Ovary (tissue), 9 donors: ENCODE results near the gene CELF4. TPM values are rescaled to one million over a fixed set of nuclear protein-coding genes. Genes with fewer than 3 reads are reported as not detected.
A peak's percentile ranks its signal among the peaks of the same experiment; 100 is the strongest.

ENCODE experiments used
- DNase-seq, 5 donors: peaks; one replicate each; pipeline ENCODE4 v3.0.0-alpha.2; 2019 to 2020
- H3K27ac ChIP-seq, 2 donors: fragments of 200-600 bp; one replicate each; pipeline versions ENCODE4 v1.5.1 to v1.8.0; 2019 to 2022
- H3K27me3 ChIP-seq: fragments of 200-600 bp; one replicate; pipeline ENCODE4 v1.8.0; 2022
- H3K36me3 ChIP-seq: fragments of 200-600 bp; sonication (generic); one replicate; pipeline ENCODE4 v1.5.1; 2019
- H3K4me1 ChIP-seq: one replicate; pipeline ENCODE4 v1.8.1; 2013; ENCODE audit warnings: mild to moderate bottlenecking, moderate library complexity; ENCODE audit not compliant: insufficient read depth
- H3K4me3 ChIP-seq: fragments of 200-600 bp; sonication (generic); one replicate; pipeline ENCODE4 v1.5.1; 2017
- H3K9me3 ChIP-seq, 2 donors: fragments of 200-600 bp in 1 of 2; sonication (generic) in 1 of 2; one replicate each; pipeline versions ENCODE4 v1.5.1 to v1.8.1; 2013 to 2019; ENCODE audit warnings: mild to moderate bottlenecking in 1 of 2, moderate library complexity in 1 of 2
- EP300 ChIP-seq: sonication (generic); formaldehyde crosslinking; IDR thresholded peaks from one replicate; pipeline ENCODE4 v1.6.1; 2017; ENCODE audit warnings: antibody characterized with exemption
- POLR2A ChIP-seq: fragments of 450-650 bp; IDR thresholded peaks from one replicate; pipeline ENCODE4 v1.6.1; 2017; ENCODE audit warnings: antibody characterized with exemption, mild to moderate bottlenecking, moderate library complexity
- whole genome bisulfite sequencing, 3 donors: extraction: QIAGEN DNeasy Blood & Tissue Kit in 1 of 3; methylation state at CpG; one replicate each; pipeline versions ENCODE4 v1.1.5 to v1.1.7; 2013 to 2017; 5-methylcytosine and 5-hydroxymethylcytosine counted together
- intact Hi-C, 4 donors: fragments of 100-400 bp; cut with DNase I; formaldehyde crosslinking; loops; one replicate each; pipeline versions ENCODE4 v1.11.0 to v1.15.1; 2022 to 2023
- polyA plus RNA-seq, 2 donors: library from polyadenylated mRNA; stranded (reverse); fragments of 200-250 nt in 1 of 2; fragments of 350-450 nt in 1 of 2; fragmentation: Illumina TruSeq in 1 of 2; extraction: RNeasy Lipid Tissue Mini Kit (QIAGEN cat#74804) in 1 of 2; gene quantifications; one replicate each; pipeline ENCODE4 v1.2.3, GENCODE V29; 2013 to 2014
- total RNA-seq, 7 donors: library from RNA; depleted of rRNA in 2 of 7; stranded (reverse); fragments of >200 nt in 2 of 7; fragmentation: NEBNext Ultra II Directional in 3 of 7; extraction: Animal tissue kit (Norgen Biotek cat#: 25700) in 3 of 7; gene quantifications; one replicate each; pipeline versions ENCODE4 v1.1.0 to v1.2.4, GENCODE V29; 2016 to 2023
- TF ChIP-seq, protein P1 (sequence below), 3 donors: fragments of 450-650 bp in 2 of 3; fragments of 200-600 bp in 1 of 3; IDR thresholded peaks; one replicate each; pipeline versions ENCODE4 v1.5.1 to v1.8.0; 2016 to 2022; ENCODE audit warnings: antibody characterized with exemption in 3 of 3, mild to moderate bottlenecking in 1 of 3
- donor health status: DM: no; HTN: no; CAD: no; lungs with moderate emphysema.
- donor health status: DM: no; HTN: no; CAD: no.
- donor health status: Bipolar disorder and iron deficiency.
- donor health status: DM: yes; HTN: yes; CAD: no.
- donor health status: DM: no; HTN: no; CAD: no.
- donor health status: DM: yes; HTN: yes; CAD: no.

CELF4 gene
- total and polyA plus RNA-seq, 9 donors: 0.15 to 1.6 (median 1.1) TPM; not detected in 1

DNA sequence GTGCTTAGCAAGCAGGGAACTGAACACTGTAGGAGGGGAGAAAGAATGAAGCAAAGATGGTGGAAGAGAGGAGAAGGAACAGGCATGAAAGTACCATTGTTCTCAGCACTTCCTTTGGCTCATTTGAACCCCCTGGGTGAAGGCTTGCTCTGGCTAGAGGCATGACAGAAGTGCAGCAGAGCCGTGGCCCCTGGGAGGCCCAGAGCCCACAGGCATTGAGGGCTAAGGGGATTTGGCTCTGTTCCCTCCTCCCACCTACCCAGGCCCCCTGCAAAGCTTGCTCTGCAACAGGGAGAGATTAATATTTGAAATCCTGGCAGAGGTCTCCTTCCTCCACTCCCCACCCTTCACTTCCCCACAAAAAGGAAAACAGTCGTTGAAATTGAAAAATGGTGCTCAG is 262.6 kb downstream of the CELF4 start:
- no peak for TF ChIP-seq EP300
- TF ChIP-seq, protein P1, sequence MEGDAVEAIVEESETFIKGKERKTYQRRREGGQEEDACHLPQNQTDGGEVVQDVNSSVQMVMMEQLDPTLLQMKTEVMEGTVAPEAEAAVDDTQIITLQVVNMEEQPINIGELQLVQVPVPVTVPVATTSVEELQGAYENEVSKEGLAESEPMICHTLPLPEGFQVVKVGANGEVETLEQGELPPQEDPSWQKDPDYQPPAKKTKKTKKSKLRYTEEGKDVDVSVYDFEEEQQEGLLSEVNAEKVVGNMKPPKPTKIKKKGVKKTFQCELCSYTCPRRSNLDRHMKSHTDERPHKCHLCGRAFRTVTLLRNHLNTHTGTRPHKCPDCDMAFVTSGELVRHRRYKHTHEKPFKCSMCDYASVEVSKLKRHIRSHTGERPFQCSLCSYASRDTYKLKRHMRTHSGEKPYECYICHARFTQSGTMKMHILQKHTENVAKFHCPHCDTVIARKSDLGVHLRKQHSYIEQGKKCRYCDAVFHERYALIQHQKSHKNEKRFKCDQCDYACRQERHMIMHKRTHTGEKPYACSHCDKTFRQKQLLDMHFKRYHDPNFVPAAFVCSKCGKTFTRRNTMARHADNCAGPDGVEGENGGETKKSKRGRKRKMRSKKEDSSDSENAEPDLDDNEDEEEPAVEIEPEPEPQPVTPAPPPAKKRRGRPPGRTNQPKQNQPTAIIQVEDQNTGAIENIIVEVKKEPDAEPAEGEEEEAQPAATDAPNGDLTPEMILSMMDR (IDR thresholded peaks at IDR 0.05): no peak
- no peak for TF ChIP-seq POLR2A
- Histone ChIP-seq H3K9me3 (no peaks in the 10 kb centered on the region), H3K36me3 (no peaks in the 10 kb centered on the region), H3K27ac (no peak overlapping the region), H3K4me1 (peaks cover 7% of the 10 kb centered on the region), H3K27me3 (no peaks in the 10 kb centered on the region), H3K4me3 (no peak overlapping the region)
- WGBS, 3 donors: 15 to 35% (median 30%) methylated on average over 2 of the region's 2 CpGs
- intact Hi-C loops: no loop called here
- no peak for DNase-seq

DNA sequence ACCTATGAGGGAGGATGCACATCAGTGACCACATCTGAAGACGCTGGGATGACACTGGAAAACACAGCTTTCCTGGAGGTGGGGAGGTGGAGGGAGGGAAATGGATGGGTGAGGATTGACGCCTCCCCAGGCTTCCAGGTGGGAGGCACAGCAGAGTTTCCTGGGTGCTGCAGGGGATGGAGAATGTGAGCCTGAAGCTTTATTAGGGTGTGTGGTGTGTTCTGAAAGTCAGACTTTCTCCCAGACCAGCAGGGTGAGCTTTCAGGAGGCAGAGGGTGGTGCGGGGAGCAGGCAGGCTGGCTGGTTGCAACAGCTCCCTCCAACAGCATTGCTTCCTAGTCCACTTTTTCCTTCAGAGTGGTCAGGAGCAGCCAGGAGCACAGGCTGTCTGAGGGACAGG is 263.1 kb downstream of the CELF4 start:
- Histone ChIP-seq H3K36me3 (no peaks in the 10 kb centered on the region), H3K4me1 (peaks cover 7% of the 10 kb centered on the region), H3K4me3 (no peak overlapping the region), H3K27ac (no peak overlapping the region), H3K27me3 (no peaks in the 10 kb centered on the region), H3K9me3 (no peaks in the 10 kb centered on the region)
- intact Hi-C loops: no loop called here
- DNase-seq: no peak
- 90 to 95% (median 91%) methylated on average over 3 of the region's 3 CpGs for WGBS, 3 donors
- no peak for TF ChIP-seq EP300
- TF ChIP-seq POLR2A: no peak

DNA sequence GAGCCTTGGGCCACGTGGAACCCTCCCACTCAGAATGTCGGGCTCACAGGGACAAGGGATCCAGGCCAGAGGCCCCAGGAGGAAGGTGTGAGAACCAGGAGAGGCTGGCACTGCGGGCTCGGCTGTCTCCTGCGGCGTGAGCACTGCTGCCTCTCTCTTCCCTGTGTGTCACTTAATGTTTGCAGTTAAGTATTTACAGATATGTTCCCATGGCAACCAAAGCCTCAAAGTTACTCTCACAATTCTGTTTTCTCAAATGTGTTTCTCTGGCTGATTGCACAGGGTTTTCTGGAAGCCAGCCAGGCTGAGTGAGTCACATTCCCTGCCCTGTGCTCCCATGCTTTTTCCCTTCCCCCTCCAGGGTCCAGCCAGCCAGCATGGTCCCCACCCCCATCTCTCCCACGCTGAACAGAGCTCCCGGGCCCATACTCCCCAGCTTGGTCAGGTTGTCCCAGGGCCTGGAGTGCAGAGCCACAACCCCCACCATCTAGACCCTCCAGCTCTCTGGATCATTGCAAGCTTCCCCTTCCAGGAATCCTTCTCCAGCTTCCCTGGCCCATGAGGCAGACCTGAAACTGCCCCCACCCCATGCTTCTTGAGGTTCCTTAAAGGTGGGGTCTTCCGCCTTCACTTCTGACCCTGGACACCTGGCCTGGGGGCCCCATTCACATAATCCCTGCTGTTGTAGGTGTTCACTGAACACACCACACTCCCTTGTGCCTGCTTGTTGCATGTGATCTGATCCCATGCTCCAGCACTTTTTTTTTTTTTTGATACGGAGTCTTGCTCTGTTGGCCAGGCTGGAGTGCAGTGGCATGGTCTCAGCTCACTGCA is 265.9 kb downstream of the CELF4 start:
- peak overlapping the region in 1 of 2 donors; percentile 56 for H3K27ac ChIP-seq
- intact Hi-C loops: no loop called here
- no peaks in the 10 kb centered on the region for H3K27me3 ChIP-seq
- peaks cover 7% of the 10 kb centered on the region for H3K4me1 ChIP-seq
- H3K9me3 ChIP-seq: no peaks in the 10 kb centered on the region
- TF ChIP-seq, protein P1 (IDR thresholded peaks at IDR 0.05): no peak
- peak; percentile 33 for TF ChIP-seq POLR2A
- WGBS, 3 donors: 13 to 16% (median 14%) methylated on average over 10 of the region's 10 CpGs
- no peaks in the 10 kb centered on the region for H3K36me3 ChIP-seq
- H3K4me3 ChIP-seq: no peak overlapping the region
- DNase-seq: peak; percentile 91 to 96 (median 93)

DNA sequence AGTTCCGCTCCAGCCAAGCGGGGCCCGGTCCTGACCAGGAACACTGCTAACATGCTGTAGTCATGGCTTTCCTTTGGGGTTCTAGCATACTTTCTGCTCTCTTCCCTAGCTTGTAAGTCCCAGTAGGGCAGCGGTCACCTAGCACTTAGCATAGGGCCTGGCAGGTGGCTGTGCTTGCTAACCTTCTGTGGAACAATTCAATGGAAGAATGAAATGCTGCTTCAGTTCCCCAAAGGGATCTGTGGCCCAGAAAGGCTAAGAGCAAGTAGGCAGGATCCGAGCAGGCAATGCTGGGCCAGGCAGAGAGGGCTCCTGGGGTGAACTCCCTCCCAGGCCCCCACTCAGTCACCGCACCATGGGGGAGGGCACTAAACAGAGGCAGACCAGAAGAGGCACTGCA is 266.8 kb downstream of the CELF4 start:
- TF ChIP-seq POLR2A (no peak), EP300 (no peak)
- TF ChIP-seq, protein P1 (IDR thresholded peaks at IDR 0.05): no peak
- H3K27ac ChIP-seq: peak overlapping the region in 1 of 2 donors; percentile 56
- 85 to 87% (median 86%) methylated on average over 6 of the region's 6 CpGs for WGBS, 3 donors

DNA sequence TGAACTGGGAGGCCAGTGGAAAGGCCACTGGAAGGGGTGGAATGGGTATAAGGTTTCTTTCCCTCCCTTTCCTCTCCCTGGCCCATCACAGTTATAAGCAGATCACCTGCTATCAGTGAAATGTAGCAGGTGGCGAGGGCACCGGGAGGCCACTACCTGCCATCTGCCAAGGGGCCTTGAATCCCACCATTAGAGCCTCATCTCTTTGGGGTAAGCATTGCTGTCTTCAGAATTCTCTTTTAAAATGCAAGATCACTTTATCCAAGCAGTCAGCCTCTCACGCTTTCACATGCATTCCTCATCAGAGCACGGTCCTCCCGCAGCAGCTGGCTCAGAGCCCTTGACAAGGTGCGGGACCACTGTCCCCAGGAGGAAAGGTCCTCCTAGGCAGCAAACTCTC is 268.5 kb downstream of the CELF4 start:
- WGBS, 3 donors: 73 to 83% (median 74%) methylated on average over 6 of the region's 6 CpGs

More for the DNA sequence above, 266.8 kb downstream of the CELF4 start:
- intact Hi-C loops: no loop called here
- Histone ChIP-seq H3K4me1 (peaks cover 7% of the 10 kb centered on the region), H3K36me3 (no peaks in the 10 kb centered on the region), H3K9me3 (no peaks in the 10 kb centered on the region), H3K27me3 (no peaks in the 10 kb centered on the region), H3K4me3 (no peak overlapping the region)
- peak in 1 of 5 donors; percentile 36 for DNase-seq

More for the DNA sequence above, 268.5 kb downstream of the CELF4 start:
- H3K4me3 ChIP-seq: no peak overlapping the region
- DNase-seq: no peak
- TF ChIP-seq EP300 (no peak), POLR2A (no peak)
- TF ChIP-seq, protein P1 (IDR thresholded peaks at IDR 0.05): no peak
- no peak overlapping the region for H3K27ac ChIP-seq
- intact Hi-C loops: no loop called here
- no peaks in the 10 kb centered on the region for H3K27me3 ChIP-seq
- H3K9me3 ChIP-seq: no peaks in the 10 kb centered on the region
- H3K36me3 ChIP-seq: no peaks in the 10 kb centered on the region
- peaks cover 7% of the 10 kb centered on the region for H3K4me1 ChIP-seq
